HG03097 (cell line): Measurements from ENCODE around the gene OPN1LW.
"Not testable (repeated sequence)": the region's sequence is repeated elsewhere in the genome, so short reads cannot be mapped to it uniquely, and the experiment has no call there.

ENCODE experiments used
- ATAC-seq: cut with Tn5 transposase; IDR thresholded peaks from one replicate; pipeline ENCODE4 v1.9.1; 2021; ENCODE audit not compliant: unreplicated experiment, low FRiP score

OPN1LW gene

DNA sequence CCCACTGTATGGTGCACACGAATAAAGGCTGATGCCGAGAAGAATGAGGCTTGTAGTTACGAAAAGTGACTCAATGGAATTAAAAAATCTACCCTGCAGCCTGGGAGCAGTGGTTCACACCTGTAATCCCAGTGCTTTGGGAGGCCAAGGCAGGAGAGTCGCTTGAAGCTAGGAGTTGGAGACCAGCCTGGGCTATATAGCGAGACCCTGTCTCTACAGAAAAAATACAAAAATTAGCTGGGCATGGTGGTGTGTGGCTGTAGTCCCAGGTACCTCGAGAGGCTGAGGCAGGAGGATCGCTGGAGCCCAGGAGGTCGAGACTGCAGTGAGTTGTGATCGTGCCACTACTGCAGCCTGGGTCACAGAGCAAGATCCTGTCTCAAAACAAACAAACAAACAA, 11.7 kb upstream of the OPN1LW start:
- no peak for ATAC-seq

DNA sequence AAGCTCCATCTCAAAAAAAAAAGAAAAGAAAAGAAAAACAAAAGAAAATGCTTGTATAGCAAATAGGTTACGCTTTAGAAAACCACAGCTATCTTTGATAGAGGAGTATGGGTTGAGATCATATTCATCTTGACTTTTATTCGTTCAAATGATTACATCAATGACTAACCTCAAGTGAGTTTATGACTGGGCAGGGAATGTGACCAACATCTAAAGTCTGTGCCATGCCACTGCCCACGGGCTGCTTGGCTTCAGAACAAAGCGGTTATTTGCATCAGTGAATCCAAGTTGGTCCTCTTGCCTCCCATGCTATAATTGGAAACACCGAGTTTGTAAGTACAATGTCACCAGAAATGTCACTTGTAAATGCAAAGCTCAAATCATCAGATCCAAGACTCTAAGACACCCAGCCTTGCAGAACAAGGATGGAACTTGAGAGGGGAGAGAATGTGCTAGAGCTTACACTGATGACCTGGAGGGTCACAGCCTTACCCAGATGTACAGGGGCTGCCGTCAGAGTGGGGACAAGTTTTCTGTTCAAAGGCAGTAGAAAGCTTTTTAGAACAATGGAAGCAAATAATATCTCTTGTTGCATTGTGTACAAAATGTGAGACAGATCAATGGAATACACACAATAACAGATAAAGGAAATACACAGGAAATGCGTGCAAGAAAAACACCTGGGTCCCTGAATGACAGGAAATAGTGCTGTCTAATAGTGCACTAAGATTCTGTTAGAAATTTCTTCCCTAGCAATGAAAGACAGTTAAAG, 8.4 kb upstream of the OPN1LW start:
- no peak for ATAC-seq

GRCh38 chrX:154136627-154137161, 7.3 kb upstream of the OPN1LW start:
- ATAC-seq: no peak

GRCh38 chrX:154138857-154139256, 5.2 kb upstream of the OPN1LW start:
- no peak for ATAC-seq

- no peak for ATAC-seq
These were observed 3.8 kb upstream of the OPN1LW start for GRCh38 chrX:154140206-154140605.

DNA sequence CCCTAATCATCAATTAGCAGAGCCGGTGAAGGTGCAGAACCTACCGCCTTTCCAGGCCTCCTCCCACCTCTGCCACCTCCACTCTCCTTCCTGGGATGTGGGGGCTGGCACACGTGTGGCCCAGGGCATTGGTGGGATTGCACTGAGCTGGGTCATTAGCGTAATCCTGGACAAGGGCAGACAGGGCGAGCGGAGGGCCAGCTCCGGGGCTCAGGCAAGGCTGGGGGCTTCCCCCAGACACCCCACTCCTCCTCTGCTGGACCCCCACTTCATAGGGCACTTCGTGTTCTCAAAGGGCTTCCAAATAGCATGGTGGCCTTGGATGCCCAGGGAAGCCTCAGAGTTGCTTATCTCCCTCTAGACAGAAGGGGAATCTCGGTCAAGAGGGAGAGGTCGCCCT, 3.3 kb upstream of the OPN1LW start:
- no peak for ATAC-seq

DNA sequence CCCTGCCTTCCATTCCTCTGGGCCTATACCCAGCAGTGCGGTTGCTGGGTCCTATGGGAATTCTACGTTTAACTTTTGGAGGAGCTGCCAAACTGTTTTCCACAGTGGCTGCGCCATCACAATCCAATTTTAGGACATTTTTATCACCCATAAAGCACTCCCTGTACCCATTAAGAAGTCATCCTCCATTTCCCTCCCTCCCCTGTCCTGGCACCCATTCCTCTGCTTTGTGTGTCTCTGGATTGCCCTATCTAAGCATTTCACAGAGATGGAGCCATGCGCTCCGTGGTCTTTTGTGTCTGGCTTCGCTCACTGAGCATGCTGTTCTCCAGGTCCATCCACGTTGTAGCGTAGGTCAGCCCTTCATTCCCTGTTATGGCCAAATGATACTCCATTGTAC, 1.7 kb upstream of the OPN1LW start:
- ATAC-seq: no peak

DNA sequence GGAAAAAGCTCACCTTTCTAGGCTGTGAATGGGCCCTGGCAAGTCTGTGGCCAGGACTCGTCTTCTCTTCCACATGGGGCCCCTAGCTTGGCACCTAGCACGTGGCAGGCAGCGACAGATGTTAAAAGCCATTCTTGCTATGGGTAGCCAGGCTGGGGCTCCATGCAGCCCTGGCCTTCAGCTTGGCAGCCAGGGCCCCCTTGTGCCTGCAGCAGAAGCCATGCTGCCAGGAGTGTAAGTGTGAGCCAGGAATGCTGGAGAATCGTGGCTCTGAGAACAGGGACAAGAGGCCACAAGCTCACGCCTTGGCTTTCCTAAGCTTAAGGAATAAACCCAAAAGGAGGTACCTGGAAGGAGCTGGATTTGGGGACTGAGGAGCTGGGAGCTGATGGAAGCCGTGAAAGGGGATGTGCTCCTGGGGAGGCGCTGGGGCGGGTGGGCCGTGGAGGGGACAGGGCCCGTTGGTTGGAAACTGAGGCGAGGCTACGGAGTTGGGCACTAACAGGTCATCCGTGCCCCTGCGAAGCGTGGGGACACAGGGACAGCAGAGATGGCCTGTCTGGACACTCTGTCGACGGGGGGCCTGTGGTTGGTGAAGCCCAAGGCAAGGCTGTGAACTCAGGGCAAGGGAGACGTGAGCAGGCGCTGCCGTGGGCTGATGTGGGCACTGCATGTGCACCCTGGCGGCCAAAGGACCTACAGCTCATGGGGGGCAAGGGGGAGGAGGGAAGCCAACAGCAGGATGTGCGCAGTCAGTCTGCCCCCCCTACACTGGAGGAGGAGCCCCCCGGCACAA, 895 bp upstream of the OPN1LW start:
- ATAC-seq: no peak

DNA sequence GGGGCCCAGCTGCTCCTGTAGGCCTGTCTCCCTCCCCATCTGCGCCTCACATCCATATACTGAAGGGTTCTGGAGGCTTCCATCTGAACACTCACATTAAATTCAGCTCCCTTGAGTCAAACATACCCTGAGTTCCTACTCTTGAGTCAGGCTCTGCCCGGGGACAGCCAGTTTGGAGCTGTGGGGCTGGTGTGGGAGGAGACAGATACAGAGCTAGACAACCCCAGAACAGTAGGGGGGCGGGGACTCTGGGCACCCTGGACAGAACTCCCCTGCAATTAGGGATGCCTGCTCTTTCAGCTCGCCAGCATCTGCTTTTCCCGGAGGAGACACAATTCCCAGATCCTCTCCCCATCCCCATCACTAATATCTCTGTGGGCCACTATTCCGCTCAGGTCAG, 7.0 kb downstream of the OPN1LW start:
- not testable (repeated sequence) for ATAC-seq

- ATAC-seq: not testable (repeated sequence)
These were observed 12.2 kb downstream of the OPN1LW start for GRCh38 chrX:154156221-154156620.

DNA sequence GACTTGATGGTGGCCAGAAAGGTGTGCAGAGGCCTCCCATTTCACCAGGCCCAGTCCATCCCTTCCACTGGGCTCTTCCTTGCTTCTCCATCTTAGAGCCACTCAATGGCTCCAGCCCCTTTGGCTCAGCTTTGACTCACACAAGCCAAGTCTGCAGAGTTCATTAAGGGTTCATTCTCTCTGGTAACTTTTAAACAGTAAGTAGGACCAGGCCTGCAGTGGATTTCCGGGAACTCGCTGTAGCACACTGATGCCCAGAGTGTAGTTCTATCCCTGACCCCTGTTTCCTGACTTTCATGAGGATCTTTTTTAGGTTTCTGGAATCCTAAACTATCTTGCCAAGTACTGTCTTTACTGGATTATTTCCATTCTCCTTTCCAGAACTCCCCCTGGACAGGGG, 13.2 kb downstream of the OPN1LW start:
- ATAC-seq: not testable (repeated sequence)

- not testable (repeated sequence) for ATAC-seq
These were observed 15.3 kb downstream of the OPN1LW start for GRCh38 chrX:154159345-154159744.

DNA sequence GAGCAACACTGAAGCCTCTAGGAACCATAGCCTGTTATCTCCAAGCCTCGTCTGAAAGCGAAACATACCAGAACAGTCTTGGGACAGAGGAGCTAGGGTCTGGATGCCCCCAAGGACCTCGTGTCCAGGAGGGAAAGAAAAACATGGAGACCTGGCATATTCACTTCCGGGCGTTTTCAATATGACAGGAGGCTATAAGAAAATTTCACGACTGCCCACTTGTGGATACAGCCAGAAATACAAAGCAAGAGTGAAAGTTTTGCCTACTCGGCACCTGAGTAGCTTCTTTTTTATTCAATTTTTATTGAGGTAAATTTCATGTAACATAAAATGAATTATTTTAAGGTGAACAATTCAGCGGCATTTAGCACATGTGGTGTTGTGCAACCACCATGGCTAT, 20.9 kb downstream of the OPN1LW start:
- ATAC-seq: not testable (repeated sequence)

DNA sequence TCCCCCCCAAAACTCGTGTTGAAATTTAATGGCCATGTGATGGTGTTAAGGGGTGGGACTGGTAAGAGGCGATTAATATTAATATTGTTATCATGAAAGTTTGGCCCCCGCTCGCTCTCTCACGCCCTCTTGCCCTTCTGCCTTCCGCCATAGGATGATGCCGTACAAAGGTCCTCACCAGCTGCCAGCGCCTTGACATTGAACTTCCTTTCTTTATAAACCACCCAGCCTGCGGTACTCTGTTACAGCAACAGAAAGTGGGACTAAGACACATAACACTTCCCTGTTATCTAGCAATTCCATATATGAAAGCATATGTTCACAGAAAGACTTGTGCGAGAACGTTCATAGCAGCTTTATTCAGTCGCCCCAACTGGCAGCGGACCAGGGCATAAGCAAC, 24.3 kb downstream of the OPN1LW start:
- not testable (repeated sequence) for ATAC-seq

GRCh38 chrX:154172535-154172943, 28.5 kb downstream of the OPN1LW start:
- not testable (repeated sequence) for ATAC-seq

- ATAC-seq: not testable (repeated sequence)
These were observed 30.3 kb downstream of the OPN1LW start for GRCh38 chrX:154174356-154174755.

DNA sequence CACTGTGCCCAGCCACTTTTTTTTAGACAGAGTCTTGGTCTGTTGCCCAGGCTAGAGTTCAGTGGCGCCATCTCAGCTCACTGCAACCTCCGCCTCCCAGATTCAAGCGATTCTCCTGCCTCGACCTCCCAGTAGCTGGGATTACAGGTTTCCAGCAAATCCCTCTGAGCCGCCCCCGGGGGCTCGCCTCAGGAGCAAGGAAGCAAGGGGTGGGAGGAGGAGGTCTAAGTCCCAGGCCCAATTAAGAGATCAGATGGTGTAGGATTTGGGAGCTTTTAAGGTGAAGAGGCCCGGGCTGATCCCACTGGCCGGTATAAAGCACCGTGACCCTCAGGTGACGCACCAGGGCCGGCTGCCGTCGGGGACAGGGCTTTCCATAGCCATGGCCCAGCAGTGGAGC, 38.3 kb downstream of the OPN1LW start, which contains the start of gene OPN1MW:
TSS of gene OPN1MW (plus strand) at position 301 of the 400 bp plus-strand sequence. CDS start at position 383, 82 bp downstream.
- ATAC-seq: not testable (repeated sequence)

- ATAC-seq: not testable (repeated sequence)
These were observed 39.8 kb downstream of the OPN1LW start for GRCh38 chrX:154183794-154184193.

- ATAC-seq: not testable (repeated sequence)
These were observed 48.8 kb downstream of the OPN1LW start for GRCh38 chrX:154192846-154193245.

- not testable (repeated sequence) for ATAC-seq
These were observed 50.3 kb downstream of the OPN1LW start for GRCh38 chrX:154194316-154194715.

- not testable (repeated sequence) for ATAC-seq
These were observed 52.4 kb downstream of the OPN1LW start for GRCh38 chrX:154196466-154196865.
